GM12878 (cell line): Measurements from ENCODE around the gene COG7. TPM values are rescaled to one million over a fixed set of nuclear protein-coding genes. Genes with fewer than 3 reads are reported as not detected.

Experiments used
- ATAC-seq: fragments of 200-7000 bp; cut with Tn5 transposase; 3 replicates; pipeline ENCODE4 v1.9.1; 2020; ENCODE audit warnings: mild to moderate bottlenecking, moderate library complexity
- BruUV-seq: library from RNA; stranded (reverse); fragments of 400-500 nt; replicated peaks from 2 replicates; lab custom pipeline; 2021; lab: Mats Ljungman, UMichigan
- CTCF ChIA-PET: fragments of 300-600 bp; sonication (Branson Sonifier 250); formaldehyde crosslinking; extraction: SDS; loops from one replicate; lab custom pipeline; 2021; ENCODE audit warnings: inconsistent platforms; lab: Yijun Ruan, JAX
- POLR2A ChIA-PET: fragments of 350-600 bp; formaldehyde crosslinking; extraction: SDS; loops from one replicate; lab custom pipeline; 2021; ENCODE audit warnings: inconsistent platforms; lab: Charles Lee
- RAD21 ChIA-PET: fragments of 300-600 bp; sonication (Branson Sonifier 250); formaldehyde crosslinking; loops from one replicate; lab custom pipeline; 2023; ENCODE audit warnings: antibody characterized with exemption; ENCODE audit not compliant: unreplicated experiment; lab: Charles Lee
- SMC1A ChIA-PET: fragments of 300-600 bp; sonication (Branson Sonifier 250); formaldehyde crosslinking; loops from one replicate; lab custom pipeline; 2023; ENCODE audit not compliant: unreplicated experiment, uncharacterized antibody; lab: Charles Lee
- DNase-seq: peaks from one replicate; pipeline ENCODE4 v3.0.0-alpha.2; 2011; ENCODE audit warnings: low read depth, low spot score
- FAIRE-seq: peaks from 3 replicates; lab custom pipeline; 2011; peaks lifted over from hg19 to GRCh38; lab: Jason Lieb, UNC
- H2AFZ ChIP-seq: 2 replicates; pipeline ENCODE4 v1.6.0; 2011; ENCODE audit warnings: low read depth, low read length, control low read depth; ENCODE audit not compliant: control insufficient read depth
- H3K27ac ChIP-seq: 2 replicates; pipeline ENCODE4 v1.5.1; 2011; ENCODE audit warnings: control low read depth; ENCODE audit not compliant: control insufficient read depth, insufficient read depth
- H3K27me3 ChIP-seq, 2 experiments: replicated peaks in 1 of 2; 2 replicates each; pipeline versions ENCODE4 v1.6.0 to v1.6.1; 2011; ENCODE audit warnings: low read length in 1 of 2; ENCODE audit not compliant: control insufficient read depth in 2 of 2, insufficient read depth in 2 of 2
- H3K36me3 ChIP-seq, 2 experiments: 2 replicates each; pipeline ENCODE4 v1.5.1; 2011; ENCODE audit warnings: low read length in 1 of 2; ENCODE audit not compliant: control insufficient read depth in 2 of 2, insufficient read depth in 2 of 2
- H3K4me1 ChIP-seq: 2 replicates; pipeline ENCODE4 v1.6.1; 2011; ENCODE audit warnings: mild to moderate bottlenecking, low read length, moderate library complexity, mixed read lengths; ENCODE audit not compliant: control insufficient read depth, insufficient read depth
- H3K4me2 ChIP-seq: 2 replicates; pipeline ENCODE4 v1.6.0; 2011; ENCODE audit warnings: control low read depth; ENCODE audit not compliant: control insufficient read depth, insufficient read depth
- H3K4me3 ChIP-seq: fragments of 200-600 bp; sonication (generic); 2 replicates; pipeline ENCODE4 v1.5.1; 2016
- H3K79me2 ChIP-seq: 2 replicates; pipeline ENCODE4 v1.6.0; 2011; ENCODE audit warnings: low read length; ENCODE audit not compliant: control insufficient read depth, insufficient read depth
- H3K9ac ChIP-seq: 2 replicates; pipeline ENCODE4 v1.8.0; 2011; ENCODE audit warnings: low read length, control low read depth, mixed read lengths; ENCODE audit not compliant: control insufficient read depth, insufficient read depth
- H3K9me3 ChIP-seq: replicated peaks from 3 replicates; pipeline ENCODE4 v1.5.1; 2011; ENCODE audit warnings: mild to moderate bottlenecking, low read length; ENCODE audit not compliant: control insufficient read depth, insufficient read depth
- H4K20me1 ChIP-seq: 2 replicates; pipeline ENCODE4 v1.6.0; 2011; ENCODE audit not compliant: control insufficient read depth, insufficient read depth
- BMI1 ChIP-seq: fragments of 450-650 bp; IDR thresholded peaks from 2 replicates; pipeline ENCODE4 v1.6.1; 2016; ENCODE audit warnings: mild to moderate bottlenecking, moderate library complexity, borderline replicate concordance
- DPF2 ChIP-seq: fragments of 450-650 bp; IDR thresholded peaks from 2 replicates; pipeline ENCODE4 v1.6.1; 2017; ENCODE audit warnings: mild to moderate bottlenecking
- EP300 ChIP-seq, 2 experiments: fragments of 150-350 bp in 1 of 2; IDR thresholded peaks; 2 replicates each; pipeline ENCODE4 v1.6.1; 2011 to 2012; ENCODE audit warnings: low read depth in 2 of 2, low read length in 2 of 2, borderline replicate concordance in 1 of 2, improper control_type of control experiment in 1 of 2, inconsistent platforms in 1 of 2; ENCODE audit not compliant: control insufficient read depth in 1 of 2
- ETV6 ChIP-seq, 2 experiments: fragments of 450-650 bp in 1 of 2; IDR thresholded peaks in 1 of 2; conservative IDR thresholded peaks in 1 of 2; 2 replicates each; pipeline ENCODE4 v1.6.1; 2014; ENCODE audit warnings: antibody characterized with exemption in 1 of 2, borderline replicate concordance in 1 of 2, low read depth in 1 of 2, mild to moderate bottlenecking in 1 of 2, moderate library complexity in 1 of 2
- KLF5 ChIP-seq: fragments of 450-650 bp; IDR thresholded peaks from 2 replicates; pipeline ENCODE4 v1.6.1; 2014; ENCODE audit warnings: mild to moderate bottlenecking; ENCODE audit not compliant: partially characterized antibody
- MEF2B ChIP-seq: fragments of 450-650 bp; IDR thresholded peaks from 2 replicates; pipeline ENCODE4 v1.6.1; 2018; ENCODE audit warnings: mild to moderate bottlenecking, moderate library complexity; ENCODE audit not compliant: partially characterized antibody, poor library complexity, severe bottlenecking
- RUNX3 ChIP-seq: IDR thresholded peaks from 2 replicates; pipeline ENCODE4 v1.6.1; 2012; ENCODE audit warnings: low read length, inconsistent platforms
- WRNIP1 ChIP-seq: IDR thresholded peaks from 2 replicates; pipeline ENCODE4 v1.6.1; 2011; ENCODE audit warnings: low read depth, low read length, improper control_type of control experiment, borderline replicate concordance
- ZSCAN29 ChIP-seq: fragments of 450-650 bp; IDR thresholded peaks from 2 replicates; pipeline ENCODE4 v1.6.1; 2017; ENCODE audit warnings: mild to moderate bottlenecking, moderate library complexity
- WGBS: methylation state at CpG from one replicate; pipeline ENCODE4 v1.1.6; 2016; ENCODE audit warnings: low lambda C conversion rate; ENCODE audit not compliant: insufficient replicate concordance, insufficient coverage; ENCODE audit errors: missing lambda C conversion rate; 5-methylcytosine and 5-hydroxymethylcytosine counted together
- in situ Hi-C: fragments of 300-500 bp; cut with MboI; formaldehyde crosslinking; loops from 9 replicates; pipeline ENCODE4 v1.14.3; 2018; ENCODE audit warnings: mixed read lengths
- intact Hi-C: fragments of 100-400 bp; cut with micrococcal nuclease; formaldehyde crosslinking; loops from one replicate; pipeline ENCODE4 v1.14.2; 2022; ENCODE audit not compliant: unreplicated experiment
- polyA plus RNA-seq, 11 experiments: library from polyadenylated mRNA; depleted of rRNA in 4 of 11; unstranded in 6 of 11; stranded (reverse) in 5 of 11; fragments of >200 nt; fragmentation: Nextera tagmentation in 4 of 11; fragmentation: Illumina TruSeq in 1 of 11; extraction: Ambion mirVana in 4 of 11; extraction: Trizol in 1 of 11; gene quantifications; 1 replicate in 1 of 11; 2 replicates in 10 of 11; pipeline versions ENCODE4 v1.2.1 to v1.2.3, GENCODE V29; 2011 to 2016; ENCODE audit warnings: inconsistent platforms in 2 of 11, missing spikeins in 2 of 11, low read depth in 1 of 11
- total RNA-seq, 4 experiments: library from RNA; depleted of rRNA in 3 of 4; stranded (reverse); fragments of >200 nt in 3 of 4; fragmentation: Illumina TruSeq in 1 of 4; extraction: Trizol in 1 of 4; gene quantifications; 2 replicates each; pipeline versions ENCODE4 v1.2.1 to v1.2.3, GENCODE V29; 2013 to 2021
- TF ChIP-seq, protein P1 (sequence below): IDR thresholded peaks from 2 replicates; pipeline ENCODE4 v1.6.1; 2011; ENCODE audit warnings: borderline replicate concordance, low read depth, mild to moderate bottlenecking, moderate library complexity, low read length; ENCODE audit not compliant: insufficient read depth, poor library complexity, severe bottlenecking
- TF ChIP-seq, protein P2 (sequence below): fragments of 450-650 bp; IDR thresholded peaks from 2 replicates; pipeline ENCODE4 v1.6.1; 2018; ENCODE audit warnings: mild to moderate bottlenecking, low read depth, moderate library complexity; ENCODE audit not compliant: partially characterized antibody

Gene COG7
- total and polyA plus RNA-seq, 10 of the 15 experiments (the other 5 are each of a cell fraction or from before 2014, with no cell fraction given): 2.9 to 24.0 (median 10.0) TPM

DNA sequence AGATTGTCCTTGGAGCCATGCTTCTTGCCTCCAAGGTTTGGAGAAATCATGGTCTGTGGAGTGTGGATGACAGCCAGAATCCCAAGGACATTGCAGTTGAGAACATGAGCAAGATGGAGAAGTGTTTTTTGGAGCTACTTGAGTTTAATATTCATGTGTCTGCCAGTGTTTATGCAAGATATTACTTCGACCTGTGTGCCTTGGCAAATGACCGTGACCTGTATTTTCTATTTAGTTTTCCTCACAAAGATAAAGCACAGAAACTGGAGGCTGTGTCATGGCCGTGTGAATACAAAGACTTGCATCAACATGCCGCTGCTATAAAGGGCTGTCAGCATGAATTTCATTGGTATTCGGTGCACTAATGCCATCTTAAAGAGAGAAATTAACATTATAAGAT lies 48.3 kb upstream of the COG7 start:
- Histone ChIP-seq H3K27me3 (no peaks in the 10 kb centered on the region), H3K9ac (no peak overlapping the region), H3K4me1 (peaks cover 39% of the 10 kb centered on the region), H3K9me3 (no peaks in the 10 kb centered on the region), H3K79me2 (peaks cover 94% of the 10 kb centered on the region), H2AFZ (no peak overlapping the region), H3K36me3 (peaks cover 9 to 12% of the 10 kb centered on the region in 2 experiments), H3K27ac (no peak overlapping the region), H4K20me1 (peaks cover 22% of the 10 kb centered on the region), H3K4me2 (no peak overlapping the region; the same call in 1 of the 2 replicates), H3K4me3 (no peak overlapping the region)
- intact Hi-C loops (loop anchor here (5.0 kb wide), 1 partner anchor 34 kb away; no protein-coding TSS in a partner anchor), in situ Hi-C loops (loop anchor here (10.0 kb wide), 1 partner anchor 344 kb away; no protein-coding TSS in a partner anchor)
- BruUV-seq: no TSS peak
- FAIRE-seq (no peak), DNase-seq (no peak), ATAC-seq (no peak)
- ChIA-PET CTCF (interaction anchor here (1.5 to 2.4 kb wide), 2 partner anchors 52 to 66 kb away, joined by 3 to 7 read pairs; no protein-coding TSS in a partner anchor), SMC1A (interaction anchor here (0.6 to 1.8 kb wide), 3 partner anchors 17 to 61 kb away, joined by 3 to 6 read pairs (median 4); no protein-coding TSS in a partner anchor), POLR2A (interaction anchor here (0.6 kb wide), 1 partner anchor 61 kb away, joined by 4 read pairs; no protein-coding TSS in a partner anchor), RAD21 (no interaction called here)
- WGBS: 58% methylated on average over 5 of the region's 5 CpGs
- TF ChIP-seq BMI1 (no peak), ZSCAN29 (no peak), DPF2 (no peak), EP300 (IDR thresholded peaks at IDR 0.05; ENCODE audit: borderline replicate concordance in 1 of 2, control insufficient read depth in 1 of 2, low read depth in 2 of 2, low read length in 2 of 2) (no peak), ETV6 (conservative IDR thresholded peaks at IDR 0.05 in 1 of 2, IDR thresholded peaks at IDR 0.05 in 1 of 2; ENCODE audit: borderline replicate concordance in 1 of 2, low read depth in 1 of 2) (no peak), MEF2B (no peak), WRNIP1 (no peak), RUNX3 (no peak), KLF5 (no peak)
- TF ChIP-seq, protein P1, sequence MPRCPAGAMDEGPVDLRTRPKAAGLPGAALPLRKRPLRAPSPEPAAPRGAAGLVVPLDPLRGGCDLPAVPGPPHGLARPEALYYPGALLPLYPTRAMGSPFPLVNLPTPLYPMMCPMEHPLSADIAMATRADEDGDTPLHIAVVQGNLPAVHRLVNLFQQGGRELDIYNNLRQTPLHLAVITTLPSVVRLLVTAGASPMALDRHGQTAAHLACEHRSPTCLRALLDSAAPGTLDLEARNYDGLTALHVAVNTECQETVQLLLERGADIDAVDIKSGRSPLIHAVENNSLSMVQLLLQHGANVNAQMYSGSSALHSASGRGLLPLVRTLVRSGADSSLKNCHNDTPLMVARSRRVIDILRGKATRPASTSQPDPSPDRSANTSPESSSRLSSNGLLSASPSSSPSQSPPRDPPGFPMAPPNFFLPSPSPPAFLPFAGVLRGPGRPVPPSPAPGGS: no peak
- TF ChIP-seq, protein P2, sequence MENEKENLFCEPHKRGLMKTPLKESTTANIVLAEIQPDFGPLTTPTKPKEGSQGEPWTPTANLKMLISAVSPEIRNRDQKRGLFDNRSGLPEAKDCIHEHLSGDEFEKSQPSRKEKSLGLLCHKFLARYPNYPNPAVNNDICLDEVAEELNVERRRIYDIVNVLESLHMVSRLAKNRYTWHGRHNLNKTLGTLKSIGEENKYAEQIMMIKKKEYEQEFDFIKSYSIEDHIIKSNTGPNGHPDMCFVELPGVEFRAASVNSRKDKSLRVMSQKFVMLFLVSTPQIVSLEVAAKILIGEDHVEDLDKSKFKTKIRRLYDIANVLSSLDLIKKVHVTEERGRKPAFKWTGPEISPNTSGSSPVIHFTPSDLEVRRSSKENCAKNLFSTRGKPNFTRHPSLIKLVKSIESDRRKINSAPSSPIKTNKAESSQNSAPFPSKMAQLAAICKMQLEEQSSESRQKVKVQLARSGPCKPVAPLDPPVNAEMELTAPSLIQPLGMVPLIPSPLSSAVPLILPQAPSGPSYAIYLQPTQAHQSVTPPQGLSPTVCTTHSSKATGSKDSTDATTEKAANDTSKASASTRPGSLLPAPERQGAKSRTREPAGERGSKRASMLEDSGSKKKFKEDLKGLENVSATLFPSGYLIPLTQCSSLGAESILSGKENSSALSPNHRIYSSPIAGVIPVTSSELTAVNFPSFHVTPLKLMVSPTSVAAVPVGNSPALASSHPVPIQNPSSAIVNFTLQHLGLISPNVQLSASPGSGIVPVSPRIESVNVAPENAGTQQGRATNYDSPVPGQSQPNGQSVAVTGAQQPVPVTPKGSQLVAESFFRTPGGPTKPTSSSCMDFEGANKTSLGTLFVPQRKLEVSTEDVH: no peak
